Transverse colon (tissue), 4 donors: ENCODE data around the gene TST. TPM values are rescaled to one million over a fixed set of nuclear protein-coding genes. Genes with fewer than 3 reads are reported as not detected.

ENCODE experiments used
- DNase-seq: peaks from one replicate; pipeline ENCODE4 v3.0.0-alpha.2; 2019
- H3K27ac ChIP-seq, 4 donors: fragments of 200-600 bp; sonication (generic); 2 replicates each; pipeline ENCODE4 v1.5.1; 2016 to 2018; ENCODE audit warnings: inconsistent platforms in 4 of 4
- H3K27me3 ChIP-seq: fragments of 200-600 bp; sonication (generic); 2 replicates; pipeline ENCODE4 v1.5.1; 2017; ENCODE audit warnings: inconsistent platforms
- H3K36me3 ChIP-seq, 4 donors: fragments of 200-600 bp; sonication (generic); 2 replicates each; pipeline ENCODE4 v1.5.1; 2017 to 2019; ENCODE audit warnings: inconsistent platforms in 4 of 4
- H3K4me1 ChIP-seq, 4 donors: fragments of 200-600 bp; sonication (generic); 2 replicates each; pipeline ENCODE4 v1.5.1; 2017 to 2020; ENCODE audit warnings: inconsistent platforms in 4 of 4
- H3K4me3 ChIP-seq, 4 donors: fragments of 200-600 bp; sonication (generic); 1 replicate in 1 of 4; 2 replicates in 3 of 4; pipeline versions ENCODE4 v1.5.1 to v1.6.1; 2017 to 2019; ENCODE audit warnings: inconsistent platforms in 4 of 4
- H3K9me3 ChIP-seq, 2 donors: fragments of 200-600 bp; sonication (generic); 2 replicates each; pipeline ENCODE4 v1.5.1; 2017 to 2019; ENCODE audit warnings: inconsistent platforms in 2 of 2
- EP300 ChIP-seq: sonication (generic); formaldehyde crosslinking; IDR thresholded peaks from one replicate; pipeline ENCODE4 v1.6.1; 2017; ENCODE audit warnings: antibody characterized with exemption, low read depth
- POLR2A ChIP-seq: fragments of 450-650 bp; IDR thresholded peaks from one replicate; pipeline ENCODE4 v1.6.1; 2016; ENCODE audit warnings: antibody characterized with exemption, mild to moderate bottlenecking, moderate library complexity
- POLR2AphosphoS5 ChIP-seq, 3 donors: sonication (generic); formaldehyde crosslinking; IDR thresholded peaks; one replicate each; pipeline ENCODE4 v1.6.1; 2016; ENCODE audit warnings: antibody characterized with exemption in 3 of 3
- WGBS, 2 donors: methylation state at CpG; one replicate each; pipeline ENCODE4 v1.1.5; 2018; ENCODE audit warnings: low coverage in 1 of 2; 5-methylcytosine and 5-hydroxymethylcytosine counted together
- in situ Hi-C, 4 donors: fragments of 200-750 bp; cut with MboI; loops; one replicate each; pipeline versions ENCODE4 v1.15.0 to v1.15.1; 2017; ENCODE audit warnings: low sequenced_read_pairs in 3 of 4, low pct_ligation_motif_present in 1 of 4, low pct_unique_long_range_greater_than_20kb in 1 of 4
- intact Hi-C: fragments of 100-400 bp; cut with DNase I; formaldehyde crosslinking; loops from one replicate; pipeline ENCODE4 v1.15.1; 2023; ENCODE audit warnings: low total_unique reads
- total RNA-seq, 4 donors: library from RNA; depleted of rRNA; stranded (reverse); fragments of >200 nt; gene quantifications; one replicate each; pipeline ENCODE4 v1.1.0, GENCODE V29; 2016
- TF ChIP-seq, protein P1 (sequence below), 5 experiments: fragments of 200-600 bp in 3 of 5; fragments of 450-650 bp in 2 of 5; sonication (generic) in 3 of 5; IDR thresholded peaks; 1 replicate in 2 of 5; 2 replicates in 3 of 5; pipeline ENCODE4 v1.5.1; 2016 to 2017; ENCODE audit warnings: antibody characterized with exemption in 5 of 5, inconsistent platforms in 3 of 5, mild to moderate bottlenecking in 2 of 5, moderate library complexity in 1 of 5

Gene TST
- total RNA-seq, 4 donors from 2014 or later: 246 to 719 (median 557) TPM

GRCh38 chr22:37045958-37046357, 26.7 kb upstream of the TST start:
- Histone ChIP-seq H3K27me3 (no peaks in the 10 kb centered on the region), H3K36me3 (no peaks in the 10 kb centered on the region), H3K4me1 (peaks cover 12 to 41% (median 31%) of the 10 kb centered on the region in 4 donors), H3K9me3 (no peaks in the 10 kb centered on the region), H3K27ac (no peak overlapping the region), H3K4me3 (no peak overlapping the region)
- no peak for DNase-seq
- WGBS, 2 donors: 39 to 44% methylated on average over 4 of the region's 4 CpGs
- intact Hi-C loops (no loop called here), in situ Hi-C loops (no loop called here)
- TF ChIP-seq, protein P1, sequence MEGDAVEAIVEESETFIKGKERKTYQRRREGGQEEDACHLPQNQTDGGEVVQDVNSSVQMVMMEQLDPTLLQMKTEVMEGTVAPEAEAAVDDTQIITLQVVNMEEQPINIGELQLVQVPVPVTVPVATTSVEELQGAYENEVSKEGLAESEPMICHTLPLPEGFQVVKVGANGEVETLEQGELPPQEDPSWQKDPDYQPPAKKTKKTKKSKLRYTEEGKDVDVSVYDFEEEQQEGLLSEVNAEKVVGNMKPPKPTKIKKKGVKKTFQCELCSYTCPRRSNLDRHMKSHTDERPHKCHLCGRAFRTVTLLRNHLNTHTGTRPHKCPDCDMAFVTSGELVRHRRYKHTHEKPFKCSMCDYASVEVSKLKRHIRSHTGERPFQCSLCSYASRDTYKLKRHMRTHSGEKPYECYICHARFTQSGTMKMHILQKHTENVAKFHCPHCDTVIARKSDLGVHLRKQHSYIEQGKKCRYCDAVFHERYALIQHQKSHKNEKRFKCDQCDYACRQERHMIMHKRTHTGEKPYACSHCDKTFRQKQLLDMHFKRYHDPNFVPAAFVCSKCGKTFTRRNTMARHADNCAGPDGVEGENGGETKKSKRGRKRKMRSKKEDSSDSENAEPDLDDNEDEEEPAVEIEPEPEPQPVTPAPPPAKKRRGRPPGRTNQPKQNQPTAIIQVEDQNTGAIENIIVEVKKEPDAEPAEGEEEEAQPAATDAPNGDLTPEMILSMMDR (IDR thresholded peaks at IDR 0.05): peak; percentile 25 to 51 (median 50)
- TF ChIP-seq EP300 (no peak), POLR2A (no peak), POLR2AphosphoS5 (IDR thresholded peaks at IDR 0.05) (no peak)

DNA sequence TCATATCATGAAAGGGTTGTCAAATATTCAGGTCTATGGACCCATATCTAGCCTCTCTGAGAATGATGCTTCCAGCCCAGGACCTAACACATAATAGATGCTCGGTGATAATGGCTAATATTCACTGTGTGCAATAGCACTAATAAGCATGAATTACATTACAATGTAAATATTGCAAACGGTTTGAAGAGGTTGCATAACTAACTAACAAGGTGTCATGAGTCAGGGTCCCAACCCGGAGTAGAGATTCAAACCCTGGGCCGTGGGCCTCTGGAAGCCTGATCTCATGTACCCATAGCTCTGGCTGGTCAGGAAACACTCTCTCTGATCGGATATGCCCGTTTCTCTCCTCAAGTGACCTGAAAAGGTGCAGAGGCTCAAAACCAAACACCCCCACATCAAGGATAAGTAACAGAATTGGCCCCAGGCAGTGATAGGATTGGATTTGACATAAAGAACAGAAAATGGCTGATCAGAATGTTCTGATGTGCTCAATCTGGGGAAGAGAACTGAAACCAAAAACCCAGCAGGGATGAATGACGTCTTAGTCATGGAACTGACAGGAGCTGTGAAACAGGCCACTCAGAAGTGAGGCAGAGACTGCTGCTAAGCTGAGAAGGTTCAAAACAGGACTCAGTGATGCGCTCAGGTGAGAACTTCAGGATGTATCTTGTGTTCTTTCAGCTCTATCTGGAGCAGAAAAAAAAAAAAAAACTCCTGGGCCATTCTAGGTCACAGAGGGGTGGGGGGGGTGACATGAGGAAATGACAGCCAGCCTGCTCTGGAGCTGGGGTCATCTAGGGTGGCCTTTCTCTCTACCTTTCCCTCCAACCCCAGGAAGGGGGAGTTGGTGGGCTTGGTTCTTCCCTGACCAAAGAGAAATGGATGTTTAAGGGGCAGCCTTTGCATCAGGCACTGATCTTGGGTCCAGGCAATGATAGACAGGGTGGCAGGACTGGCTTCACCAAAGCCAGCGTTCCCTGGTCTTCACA, 25.7 kb upstream of the TST start:
- Histone ChIP-seq H3K27me3 (no peaks in the 10 kb centered on the region), H3K4me3 (no peak overlapping the region), H3K4me1 (peaks cover 8 to 40% (median 29%) of the 10 kb centered on the region in 4 donors), H3K36me3 (no peaks in the 10 kb centered on the region), H3K9me3 (no peaks in the 10 kb centered on the region), H3K27ac (peak overlapping the region; percentile 82 to 88 (median 86))
- WGBS, 2 donors: 61 to 94% methylated on average over 2 to 9 of the region's 9 CpGs
- intact Hi-C loops: no loop called here
- TF ChIP-seq, protein P1 (IDR thresholded peaks at IDR 0.05): no peak
- TF ChIP-seq POLR2A: no peak
- TF ChIP-seq EP300: no peak
- TF ChIP-seq POLR2AphosphoS5 (IDR thresholded peaks at IDR 0.05): no peak
- DNase-seq: no peak
- in situ Hi-C loops: no loop called here

GRCh38 chr22:37043828-37044538, 24.7 kb upstream of the TST start:
- peaks cover 8 to 40% (median 28%) of the 10 kb centered on the region in 4 donors for H3K4me1 ChIP-seq
- 37% methylated on average over 17 of the region's 17 CpGs; no CpG with 5 or more reads in 1 of the 2 donors for WGBS, 2 donors
- no peak overlapping the region for H3K4me3 ChIP-seq
- peak; percentile 38 for TF ChIP-seq POLR2A
- no peak for TF ChIP-seq EP300
- TF ChIP-seq POLR2AphosphoS5 (IDR thresholded peaks at IDR 0.05): peak in 2 of 3 donors; percentile 42 to 74
- TF ChIP-seq, protein P1 (IDR thresholded peaks at IDR 0.05): peak; percentile 58 to 96 (median 73)
- DNase-seq: peak; percentile 89
- H3K27me3 ChIP-seq: no peaks in the 10 kb centered on the region
- in situ Hi-C loops (no loop called here), intact Hi-C loops (no loop called here)
- H3K36me3 ChIP-seq: no peaks in the 10 kb centered on the region
- no peaks in the 10 kb centered on the region for H3K9me3 ChIP-seq
- peak overlapping the region; percentile 82 to 88 (median 86) for H3K27ac ChIP-seq
